Stimulated activated CD8-positive, alpha-beta memory T cell treated with anti-CD3 and anti-CD28 coated beads, Interleukin-7, amount 100 ng/mL, for 24 hours (primary cell): Measurements from ENCODE around the gene JMY.

Experiments used
- DNase-seq: peaks from one replicate; pipeline ENCODE4 v3.0.0-alpha.2; 2020; ENCODE audit warnings: low read depth

Gene JMY

GRCh38 chr5:79235634-79236361, at the start of gene JMY:
Gene JMY (plus strand): TSS chr5:79236131. CDS start chr5:79236651, 520 bp downstream.
- DNase-seq = peak; percentile 68

- DNase-seq = no peak
Observed at GRCh38 chr5:79186455-79186854, 49.5 kb upstream of the JMY start.

GRCh38 chr5:79189439-79190234, 46.3 kb upstream of the JMY start:
- DNase-seq = no peak

- no peak for DNase-seq
Observed at GRCh38 chr5:79190235-79190529, 45.7 kb upstream of the JMY start.

GRCh38 chr5:79191457-79191856, 44.5 kb upstream of the JMY start:
- DNase-seq = no peak

- no peak for DNase-seq
Observed at GRCh38 chr5:79193643-79194042, 42.3 kb upstream of the JMY start.

GRCh38 chr5:79200573-79201183, 35.3 kb upstream of the JMY start:
- DNase-seq = no peak

- DNase-seq = no peak
Observed at GRCh38 chr5:79201206-79201605, 34.7 kb upstream of the JMY start.

- no peak for DNase-seq
Observed at GRCh38 chr5:79202076-79202475, 33.9 kb upstream of the JMY start.

GRCh38 chr5:79205965-79206364, 30.0 kb upstream of the JMY start:
- no peak for DNase-seq

- no peak for DNase-seq
Observed at GRCh38 chr5:79206541-79206940, 29.4 kb upstream of the JMY start.

- no peak for DNase-seq
Observed at GRCh38 chr5:79209505-79209904, 26.4 kb upstream of the JMY start.

- DNase-seq = no peak
Observed at GRCh38 chr5:79224286-79224984, 11.5 kb upstream of the JMY start.

GRCh38 chr5:79225026-79225425, 10.9 kb upstream of the JMY start:
- no peak for DNase-seq

GRCh38 chr5:79225441-79225840, 10.5 kb upstream of the JMY start:
- DNase-seq = no peak

GRCh38 chr5:79227484-79228025, 8.4 kb upstream of the JMY start:
- DNase-seq = no peak

- DNase-seq = no peak
Observed at GRCh38 chr5:79229357-79230174, 6.4 kb upstream of the JMY start.

GRCh38 chr5:79235261-79235633, 684 bp upstream of the JMY start:
- no peak for DNase-seq

GRCh38 chr5:79236362-79236969, 535 bp downstream of the JMY start:
- peak; percentile 3 for DNase-seq

- no peak for DNase-seq
Observed at GRCh38 chr5:79236970-79237739, 1.2 kb downstream of the JMY start.
